ENCODE results near the gene NAT8L.

NAT8L gene

DNA sequence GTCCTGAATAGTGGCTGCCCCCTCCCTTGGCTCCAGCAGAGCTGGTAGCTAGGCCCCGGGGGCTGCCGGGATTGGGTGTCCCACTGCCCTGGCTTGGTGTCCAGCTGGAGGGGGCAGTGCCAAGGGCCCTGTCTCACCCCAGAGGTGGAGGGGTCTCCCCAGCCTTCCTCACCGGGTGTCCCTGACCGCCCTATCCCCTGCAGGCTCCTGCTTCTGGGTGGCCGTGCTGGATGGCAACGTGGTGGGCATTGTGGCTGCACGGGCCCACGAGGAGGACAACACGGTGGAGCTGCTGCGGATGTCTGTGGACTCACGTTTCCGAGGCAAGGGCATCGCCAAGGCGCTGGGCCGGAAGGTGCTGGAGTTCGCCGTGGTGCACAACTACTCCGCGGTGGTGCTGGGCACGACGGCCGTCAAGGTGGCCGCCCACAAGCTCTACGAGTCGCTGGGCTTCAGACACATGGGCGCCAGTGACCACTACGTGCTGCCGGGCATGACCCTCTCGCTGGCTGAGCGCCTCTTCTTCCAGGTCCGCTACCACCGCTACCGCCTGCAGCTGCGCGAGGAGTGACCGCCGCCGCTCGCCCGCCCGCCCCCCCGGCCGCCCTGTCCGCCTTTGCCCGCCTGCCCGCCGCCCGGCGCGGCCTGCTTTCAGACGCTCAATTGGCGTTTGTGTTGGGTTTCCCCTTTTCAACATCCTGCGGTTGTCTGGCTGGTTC lies 4.6 kb downstream of the NAT8L start:
- no peak for DNase-seq

- DNase-seq: no peak
These were observed 5.3 kb downstream of the NAT8L start for GRCh38 chr4:2064276-2064991.

GRCh38 chr4:2065106-2065930 lies 6.2 kb downstream of the NAT8L start:
- DNase-seq: no peak

DNA sequence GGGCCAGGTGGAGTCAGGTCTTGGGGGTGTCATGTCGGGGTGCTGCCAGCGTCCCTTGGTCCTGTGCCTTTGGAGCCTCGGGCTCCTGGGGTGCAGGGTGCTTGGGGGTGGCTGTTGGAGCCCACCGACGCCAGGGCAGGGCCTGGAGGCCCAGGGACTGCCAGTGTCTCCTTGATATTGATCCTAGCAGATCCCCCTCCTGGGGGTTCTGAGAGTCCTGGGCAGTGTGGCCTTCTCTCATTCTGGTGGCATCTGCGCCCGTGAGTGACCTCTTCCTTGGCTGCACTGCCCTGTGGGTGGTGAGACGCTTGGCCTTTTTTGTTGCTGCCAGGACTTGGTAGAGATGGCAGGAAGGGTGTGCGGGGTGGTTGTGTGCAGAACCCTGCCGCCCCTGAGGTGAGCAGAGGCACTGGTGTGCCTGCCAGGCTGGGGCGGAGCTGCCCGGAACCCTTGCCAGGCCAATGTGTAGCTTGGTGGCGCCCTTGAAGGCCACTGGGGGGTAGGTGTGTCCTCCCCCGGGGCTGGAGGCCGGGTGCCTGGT lies 7.0 kb downstream of the NAT8L start:
- DNase-seq: peak in 2 of 56 donors; percentile 28 to 39

DNA sequence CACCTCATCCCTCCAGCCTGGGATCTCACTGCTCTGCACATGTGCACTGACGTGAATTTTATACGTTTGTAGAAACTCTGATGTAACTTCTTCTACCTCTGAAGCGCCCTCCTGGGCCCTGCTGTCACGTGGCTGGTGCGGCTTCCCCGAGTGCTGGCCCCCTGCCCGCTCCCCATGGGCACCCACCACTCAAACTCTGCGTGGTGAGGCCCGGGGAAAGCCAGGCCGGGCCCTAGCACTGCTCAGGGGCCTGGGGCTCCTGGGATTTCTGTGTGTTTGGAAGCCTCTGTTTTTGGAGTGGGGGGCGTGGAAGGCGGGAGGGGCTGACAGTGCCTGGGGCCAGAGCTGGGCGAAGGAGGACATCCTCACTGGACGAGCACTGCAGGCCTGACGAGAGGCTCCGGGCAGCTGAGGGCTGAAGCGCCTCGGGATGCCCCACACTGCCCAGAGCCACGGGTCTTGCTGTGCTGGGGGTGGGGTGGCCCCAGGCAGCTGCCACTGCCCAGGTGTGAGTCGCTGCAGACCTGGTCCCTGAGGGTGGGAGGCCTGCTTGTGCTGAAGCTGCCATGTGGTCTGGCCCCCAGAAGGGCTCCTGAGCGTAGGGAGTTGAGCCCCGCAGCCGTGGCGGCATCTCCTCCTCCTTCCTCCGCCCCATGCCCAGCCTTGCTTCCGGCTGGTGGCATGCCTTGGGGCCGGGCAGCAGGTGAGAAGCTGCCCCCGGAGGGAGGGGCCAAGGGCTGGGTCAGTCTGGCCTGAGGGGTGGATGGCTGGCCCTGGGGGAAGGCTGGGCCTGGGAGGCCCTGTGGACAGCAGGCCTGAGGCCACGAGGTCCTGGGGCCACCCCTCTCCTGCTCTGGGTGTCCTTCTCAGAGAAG lies 7.7 kb downstream of the NAT8L start:
- DNase-seq: no peak

DNA sequence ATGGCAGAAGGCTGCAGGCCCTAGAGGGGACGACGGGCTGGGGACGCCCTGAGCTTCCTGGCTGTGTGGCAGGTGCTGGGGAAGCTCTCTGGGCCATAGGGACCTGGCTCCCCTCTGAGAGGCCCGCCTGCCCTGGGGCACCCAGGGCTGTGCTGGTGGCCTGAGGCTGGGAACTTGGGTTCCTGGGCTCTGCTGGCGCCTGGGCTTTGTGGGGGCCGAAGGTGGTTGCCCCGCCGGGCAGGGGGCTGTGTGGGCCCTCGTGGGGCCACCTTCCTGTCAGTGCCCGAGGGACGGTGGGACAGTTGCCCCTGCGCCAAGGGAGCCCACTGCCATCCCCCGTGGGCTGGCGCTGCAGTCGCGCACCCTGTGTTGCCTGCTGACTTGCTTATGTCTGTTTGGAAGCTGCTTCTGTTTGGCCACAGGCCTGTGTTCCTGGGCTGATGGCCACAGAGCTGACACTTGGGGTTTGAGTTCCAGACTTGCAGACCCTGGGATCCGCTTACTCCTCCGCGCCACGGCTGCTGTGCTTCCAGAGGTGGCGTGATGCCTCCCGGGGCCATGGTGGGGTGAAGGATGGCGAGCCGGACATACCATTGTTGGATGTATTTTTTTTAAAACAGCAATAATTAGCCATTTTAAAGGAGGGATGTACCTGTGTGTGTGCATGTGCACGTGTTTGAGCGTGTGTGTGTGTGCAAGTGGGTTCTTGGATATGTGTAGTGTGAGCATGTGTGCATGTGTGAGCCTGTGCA lies 8.5 kb downstream of the NAT8L start:
- DNase-seq: peak in 4 of 56 donors; percentile 32 to 53 (median 39)

GRCh38 chr4:2068198-2068470 lies 9.0 kb downstream of the NAT8L start:
- DNase-seq: no peak

GRCh38 chr4:2068566-2068965 lies 9.4 kb downstream of the NAT8L start:
- DNase-seq: no peak

DNA sequence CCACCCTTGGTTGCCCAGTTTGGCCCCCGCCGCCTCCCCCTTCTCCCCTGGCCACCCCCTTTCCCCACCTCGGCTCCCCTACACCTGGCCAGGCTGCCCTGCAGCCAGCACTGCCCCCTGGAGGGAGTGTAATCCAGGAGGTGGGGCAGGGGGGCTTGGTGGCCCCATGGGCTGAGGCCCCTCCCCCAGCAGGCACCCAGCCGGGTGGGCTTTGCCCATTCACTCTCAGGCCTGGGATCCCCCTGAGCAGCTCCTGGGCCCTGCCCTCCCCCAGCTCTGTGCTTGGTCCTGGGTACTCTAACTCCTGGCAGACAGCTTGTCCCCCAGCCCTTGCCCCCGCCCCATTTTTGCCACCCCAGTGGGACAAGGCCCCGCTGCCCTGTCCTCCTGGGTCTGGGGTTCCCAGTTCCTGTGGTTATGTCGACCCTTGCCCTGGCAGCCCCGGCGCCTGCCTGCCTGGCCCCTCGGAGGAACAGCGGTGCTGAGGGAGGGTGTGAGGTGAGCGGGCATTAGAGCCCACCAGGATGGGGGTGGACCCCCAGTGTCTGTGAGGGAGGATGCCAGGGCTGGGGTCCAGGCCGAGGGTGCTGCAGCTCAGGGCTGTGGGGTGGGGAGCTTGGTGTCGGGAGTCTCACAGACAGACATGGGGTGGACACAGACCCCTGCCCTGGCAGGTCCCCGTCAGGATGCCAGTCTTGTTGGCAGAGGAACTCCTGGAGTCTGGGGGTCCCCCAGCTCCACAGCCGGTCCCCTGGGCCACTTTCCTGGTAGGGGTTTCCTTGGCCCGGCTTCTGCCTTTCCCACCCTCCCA lies 10.2 kb downstream of the NAT8L start:
- no peak for DNase-seq

DNA sequence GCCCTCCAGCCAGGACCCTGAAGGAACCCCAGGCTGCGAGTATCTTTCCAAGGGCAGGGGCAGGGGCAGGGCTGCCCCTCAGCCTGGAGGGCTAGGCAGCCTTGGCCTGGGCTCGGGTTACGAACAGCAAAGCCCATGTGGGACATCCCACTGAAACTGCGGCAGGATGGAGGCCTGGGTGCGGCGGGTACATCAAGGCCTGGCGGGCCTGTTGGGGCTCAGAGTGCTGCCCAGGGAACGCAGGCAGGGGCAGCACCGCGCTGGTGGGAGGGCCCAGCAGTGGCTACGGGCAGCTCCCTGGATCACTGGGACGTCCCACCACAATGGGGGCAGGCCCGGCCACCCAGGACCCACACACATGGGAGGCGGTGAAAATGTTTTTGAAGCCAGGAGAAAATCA lies 10.9 kb downstream of the NAT8L start:
- DNase-seq: no peak

- DNase-seq: no peak
These were observed 11.5 kb downstream of the NAT8L start for GRCh38 chr4:2070421-2071251.

DNA sequence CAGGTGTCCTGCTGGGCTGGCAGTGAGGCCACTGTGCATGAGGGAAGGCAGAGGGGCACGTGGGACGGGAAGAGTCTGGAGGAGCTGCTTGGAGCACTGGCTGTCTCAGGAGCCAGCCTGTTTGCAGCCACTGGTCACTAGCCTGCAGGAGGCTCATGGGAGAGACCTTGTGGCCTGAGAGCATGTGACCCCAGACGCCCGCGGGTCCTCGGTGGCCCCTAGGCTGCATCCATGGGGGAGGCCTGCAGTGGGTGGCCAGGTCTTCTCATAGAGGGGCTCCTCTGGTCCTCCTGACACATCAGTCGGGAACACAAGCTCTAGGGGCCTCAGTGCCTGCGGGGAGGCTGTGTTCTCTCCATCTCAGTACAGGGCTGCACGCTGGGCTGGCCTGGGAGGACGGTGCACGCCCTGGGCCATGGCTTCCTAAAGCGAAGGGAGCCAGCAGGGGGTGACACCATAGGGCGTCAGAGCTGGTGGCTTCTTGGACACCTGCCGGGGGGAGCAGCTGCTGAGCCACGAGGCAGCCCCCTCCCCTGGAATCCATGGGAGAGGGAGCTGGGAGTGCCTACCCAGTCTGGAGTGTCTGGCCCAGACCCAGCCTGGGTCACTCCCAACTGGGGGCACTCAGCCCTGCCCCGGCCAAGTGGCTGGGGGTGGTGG lies 12.3 kb downstream of the NAT8L start:
- peak in 11 of 56 donors; percentile 37 to 85 (median 72) for DNase-seq

DNA sequence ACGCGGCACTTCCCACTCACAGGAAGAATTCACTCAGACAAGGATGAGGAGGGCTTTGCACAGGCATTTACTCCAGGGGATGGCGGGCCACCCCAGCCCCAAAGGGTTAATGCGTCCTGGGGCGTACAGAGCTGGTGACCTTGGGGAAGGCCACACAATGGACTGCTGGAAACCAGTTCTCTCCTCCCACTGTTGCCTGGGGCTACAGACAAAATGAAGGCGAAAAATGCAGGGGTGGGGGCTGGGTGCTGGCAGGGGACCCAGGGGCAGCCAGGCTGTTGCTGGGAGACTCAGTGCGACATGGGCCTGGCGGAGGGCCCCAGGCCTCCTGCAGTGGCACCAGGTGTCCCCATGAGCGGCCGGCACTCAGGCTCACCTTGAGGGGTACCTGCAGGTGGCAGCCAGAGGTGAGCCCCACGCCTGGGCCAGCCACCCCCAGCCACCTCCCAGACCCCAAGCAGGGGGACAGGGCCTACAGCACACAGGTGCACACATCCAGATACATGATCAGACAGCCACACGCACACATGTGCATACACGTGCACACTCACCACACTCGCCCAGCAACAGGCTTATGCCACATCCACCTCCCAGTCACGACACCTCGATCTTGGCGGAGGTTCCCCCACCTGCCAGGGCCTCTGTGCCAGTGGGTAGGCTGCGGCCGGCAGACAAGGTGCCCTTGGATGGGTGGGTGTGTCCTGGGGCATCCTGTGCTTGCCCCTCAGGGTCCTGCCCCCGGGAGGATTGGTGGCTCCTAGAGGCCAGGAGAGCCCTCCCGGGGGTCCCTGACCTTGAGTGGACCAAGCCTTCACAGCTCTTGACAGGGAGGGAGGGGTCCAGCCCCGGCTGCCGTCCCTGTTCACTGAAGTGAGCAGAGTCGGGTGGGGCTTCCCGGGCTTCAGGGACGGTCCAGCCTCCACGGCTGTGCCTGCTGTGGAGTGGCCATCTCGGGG lies 13.1 kb downstream of the NAT8L start:
- peak in 33 of 56 donors; percentile 22 to 85 (median 65) for DNase-seq

GRCh38 chr4:2072971-2073807 lies 14.1 kb downstream of the NAT8L start:
- no peak for DNase-seq

DNA sequence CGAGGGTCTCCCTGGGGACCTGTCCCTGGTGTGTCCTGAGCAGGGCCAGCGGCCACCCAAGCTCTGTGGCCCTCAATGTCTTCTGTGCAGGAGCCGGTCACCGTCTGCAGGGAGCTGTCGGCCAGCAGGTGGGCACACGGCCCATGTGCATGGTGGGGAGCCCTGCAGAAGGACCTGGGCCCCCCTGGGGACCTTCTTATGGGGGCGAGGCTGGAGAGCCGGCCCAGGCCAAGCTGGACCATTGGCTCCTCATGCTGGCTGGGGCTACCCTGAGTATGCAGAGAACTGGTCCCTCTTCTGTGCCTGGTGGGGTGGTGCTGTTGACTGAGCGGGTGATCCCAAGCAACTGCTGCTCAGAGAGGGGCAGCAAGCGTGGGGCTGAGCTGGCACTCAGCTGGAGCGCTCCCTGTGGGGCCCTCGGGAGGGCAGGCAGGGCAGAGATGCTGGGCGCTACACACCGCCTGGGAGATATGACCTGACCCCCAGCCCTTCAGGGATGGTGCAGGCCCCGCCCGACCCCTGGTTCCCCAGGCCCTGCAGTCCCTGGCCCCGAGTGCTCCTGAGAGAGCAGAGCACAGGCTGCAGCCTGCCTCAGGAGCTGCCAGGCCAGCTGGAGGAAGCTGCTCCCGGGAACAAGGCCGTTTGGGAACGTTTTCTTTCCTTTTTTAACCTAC lies 14.8 kb downstream of the NAT8L start:
- no peak for DNase-seq

All from nucleus accumbens (tissue), 56 donors.